HepG2 (cell line): ENCODE measurements around the gene MGMT. TPM values are rescaled to one million over a fixed set of nuclear protein-coding genes. Genes with fewer than 3 reads are reported as not detected.

Experiments
- ATAC-seq: fragments of 200-7000 bp; cut with Tn5 transposase; 3 replicates; pipeline ENCODE4 v1.9.1; 2020; ENCODE audit warnings: mild to moderate bottlenecking, moderate library complexity
- BruUV-seq: library from RNA; stranded (reverse); fragments of 400-500 nt; replicated peaks from 2 replicates; lab custom pipeline; 2021; lab: Mats Ljungman, UMichigan
- CTCF ChIA-PET: fragments of 300-600 bp; formaldehyde crosslinking; extraction: SDS; loops from one replicate; lab custom pipeline; 2021; ENCODE audit warnings: low total read pairs, inconsistent platforms, low intra/inter-chr PET ratio; lab: Yijun Ruan, JAX
- POLR2A ChIA-PET: fragments of 350-600 bp; sonication (Branson Sonifier 250); formaldehyde crosslinking; loops from one replicate; lab custom pipeline; 2020; ENCODE audit warnings: antibody characterized with exemption, inconsistent platforms; lab: Yijun Ruan, JAX
- DNase-seq: peaks from one replicate; pipeline ENCODE4 v3.0.0-alpha.2; 2015; ENCODE audit warnings: low spot score
- FAIRE-seq: peaks from 3 replicates; lab custom pipeline; 2011; peaks lifted over from hg19 to GRCh38; lab: Jason Lieb, UNC
- H2AFZ ChIP-seq: one replicate; pipeline ENCODE4 v1.6.1; 2011; ENCODE audit warnings: low read length, inconsistent platforms
- H3K27ac ChIP-seq: fragments of 300-600 bp; 3 replicates; pipeline ENCODE4 v1.8.0; 2011; ENCODE audit warnings: mixed run types, mild to moderate bottlenecking, mixed read lengths, low read length, inconsistent platforms; ENCODE audit not compliant: insufficient read depth; ENCODE audit errors: extremely low read length
- H3K27me3 ChIP-seq, 2 experiments: fragments of 200-600 bp in 1 of 2; 2 replicates in 1 of 2; 3 replicates in 1 of 2; pipeline versions ENCODE4 v1.6.0 to v1.8.0; 2011; ENCODE audit warnings: low read length in 2 of 2, mild to moderate bottlenecking in 2 of 2, moderate library complexity in 2 of 2, inconsistent platforms in 1 of 2; ENCODE audit not compliant: insufficient read depth in 2 of 2, control insufficient read depth in 1 of 2
- H3K36me3 ChIP-seq, 2 experiments: fragments of 200-600 bp in 1 of 2; replicated peaks in 1 of 2; 2 replicates in 1 of 2; 3 replicates in 1 of 2; pipeline versions ENCODE4 v1.5.1 to v1.8.0; 2011; ENCODE audit warnings: low read length in 2 of 2, inconsistent platforms in 1 of 2; ENCODE audit not compliant: insufficient read depth in 2 of 2, control insufficient read depth in 1 of 2
- H3K4me1 ChIP-seq: 2 replicates; pipeline ENCODE4 v1.5.1; 2012; ENCODE audit warnings: low read length, inconsistent platforms; ENCODE audit not compliant: insufficient read depth
- H3K4me2 ChIP-seq: 2 replicates; pipeline ENCODE4 v1.6.0; 2011; ENCODE audit warnings: low read depth, low read length, inconsistent platforms
- H3K4me3 ChIP-seq, 3 experiments: fragments of 200-600 bp in 1 of 3; sonication (generic), shearing (Covaris generic) in 1 of 3; replicated peaks in 1 of 3; 2 replicates each; pipeline ENCODE4 v1.5.1; 2011 to 2016; ENCODE audit warnings: low read length in 3 of 3, inconsistent platforms in 2 of 3, low read depth in 2 of 3, mild to moderate bottlenecking in 2 of 3, control low read depth in 1 of 3, mixed read lengths in 1 of 3; ENCODE audit not compliant: insufficient read depth in 1 of 3
- H3K79me2 ChIP-seq: one replicate; pipeline ENCODE4 v1.6.1; 2011; ENCODE audit warnings: low read length, inconsistent platforms; ENCODE audit not compliant: insufficient read depth
- H3K9ac ChIP-seq: 2 replicates; pipeline ENCODE4 v1.6.0; 2011; ENCODE audit warnings: mild to moderate bottlenecking, low read depth, low read length, inconsistent platforms; ENCODE audit not compliant: insufficient read depth
- H3K9me3 ChIP-seq: 2 replicates; pipeline ENCODE4 v1.5.1; 2012; ENCODE audit warnings: mild to moderate bottlenecking, low read length
- H4K20me1 ChIP-seq: 2 replicates; pipeline ENCODE4 v1.6.0; 2011; ENCODE audit warnings: inconsistent platforms, mild to moderate bottlenecking, low read length, moderate library complexity; ENCODE audit not compliant: insufficient read depth
- AGO2 ChIP-seq: fragments of 200-400 bp; formaldehyde crosslinking; optimal IDR thresholded peaks from 2 replicates; pipeline ENCODE3; 2017; ENCODE audit warnings: mild to moderate bottlenecking, low read depth, low read length, moderate library complexity
- BCL3 ChIP-seq: sonication (generic); formaldehyde crosslinking; IDR thresholded peaks from 2 replicates; pipeline ENCODE4 v1.5.1; 2020; ENCODE audit warnings: mild to moderate bottlenecking, missing genetic modification reagents, moderate library complexity
- FOXA3 ChIP-seq: IDR thresholded peaks from 2 replicates; pipeline ENCODE4 v1.6.1; 2016; ENCODE audit warnings: missing genetic modification reagents, missing compliant biosample characterization
- FOXO1 ChIP-seq: sonication (generic); formaldehyde crosslinking; IDR thresholded peaks from 2 replicates; pipeline ENCODE4 v1.4.0; 2020; ENCODE audit warnings: missing genetic modification reagents
- GABPB1 ChIP-seq: IDR thresholded peaks from 2 replicates; pipeline ENCODE4 v1.6.1; 2016; ENCODE audit warnings: mild to moderate bottlenecking, missing genetic modification reagents, moderate library complexity, missing compliant biosample characterization
- LRRFIP1 ChIP-seq: sonication (generic); formaldehyde crosslinking; conservative IDR thresholded peaks from 2 replicates; pipeline ENCODE4 v1.4.0; 2020; ENCODE audit warnings: missing genetic modification reagents
- PRDM4 ChIP-seq: sonication (generic); formaldehyde crosslinking; IDR thresholded peaks from 2 replicates; pipeline ENCODE4 v1.9.0; 2021; ENCODE audit warnings: missing genetic modification reagents, borderline replicate concordance
- RBFOX2 ChIP-seq: fragments of 200-400 bp; formaldehyde crosslinking; IDR thresholded peaks from 2 replicates; pipeline ENCODE4 v1.6.1; 2017; ENCODE audit warnings: low read depth, mild to moderate bottlenecking, low read length
- RFX5 ChIP-seq: IDR thresholded peaks from 2 replicates; pipeline ENCODE4 v1.6.1; 2011; ENCODE audit warnings: low read depth, low read length, improper control_type of control experiment
- SP140L ChIP-seq: sonication (generic); formaldehyde crosslinking; IDR thresholded peaks from 2 replicates; pipeline ENCODE4 v1.4.0; 2020; ENCODE audit warnings: missing genetic modification reagents, borderline replicate concordance
- SP5 ChIP-seq: IDR thresholded peaks from 2 replicates; pipeline ENCODE4 v1.6.1; 2016; ENCODE audit warnings: low read depth, borderline replicate concordance
- TEAD3 ChIP-seq: optimal IDR thresholded peaks from 2 replicates; pipeline ENCODE3; 2016; ENCODE audit warnings: borderline replicate concordance
- THAP9 ChIP-seq: sonication (generic); formaldehyde crosslinking; IDR thresholded peaks from 2 replicates; pipeline ENCODE4; 2020; ENCODE audit warnings: missing genetic modification reagents, mild to moderate bottlenecking, borderline replicate concordance
- ZNF263 ChIP-seq: sonication (generic); formaldehyde crosslinking; IDR thresholded peaks from 2 replicates; pipeline ENCODE4 v1.4.0; 2020; ENCODE audit warnings: missing genetic modification reagents
- ZNF33B ChIP-seq: sonication (generic); formaldehyde crosslinking; IDR thresholded peaks from 2 replicates; pipeline ENCODE4 v1.5.1; 2020; ENCODE audit warnings: mild to moderate bottlenecking, missing genetic modification reagents
- ZNF562 ChIP-seq: sonication (generic); formaldehyde crosslinking; IDR thresholded peaks from 2 replicates; pipeline ENCODE4 v1.8.0; 2022; ENCODE audit warnings: missing genetic modification reagents, borderline replicate concordance
- ZNF605 ChIP-seq: sonication (generic); formaldehyde crosslinking; IDR thresholded peaks from 2 replicates; pipeline ENCODE4 v1.8.0; 2022; ENCODE audit warnings: mild to moderate bottlenecking, missing genetic modification reagents
- ZNF773 ChIP-seq: sonication (generic); formaldehyde crosslinking; IDR thresholded peaks from 2 replicates; pipeline ENCODE4 v1.4.0; 2020; ENCODE audit warnings: missing genetic modification reagents, borderline replicate concordance
- WGBS: methylation state at CpG from one replicate; pipeline ENCODE4 v1.1.6; 2017; ENCODE audit warnings: low lambda C conversion rate; 5-methylcytosine and 5-hydroxymethylcytosine counted together
- in situ Hi-C: cut with HindIII; loops from 2 replicates; pipeline ENCODE4 v1.10.0; 2017; ENCODE audit warnings: low pct_unique_long_range_greater_than_20kb; ENCODE audit not compliant: extremely low pct_ligation_motif_present
- intact Hi-C: fragments of 100-400 bp; cut with micrococcal nuclease; formaldehyde crosslinking; loops from one replicate; pipeline ENCODE4 v1.10.0; 2022; ENCODE audit not compliant: unreplicated experiment
- polyA plus RNA-seq, 8 experiments: library from polyadenylated mRNA; depleted of rRNA in 3 of 8; stranded (reverse) in 7 of 8; unstranded in 1 of 8; fragments of >200 nt; fragmentation: Illumina TruSeq in 4 of 8; extraction: Trizol in 4 of 8; gene quantifications; 2 replicates each; pipeline versions ENCODE4 v1.2.1 to v1.2.3, GENCODE V29; 2011 to 2016; ENCODE audit warnings: low read depth in 4 of 8, missing spikeins in 1 of 8, mixed read lengths in 1 of 8; ENCODE audit not compliant: insufficient read depth in 1 of 8
- total RNA-seq, 5 experiments: library from RNA; depleted of rRNA; stranded (reverse); fragments of >200 nt; fragmentation: Illumina TruSeq; extraction: Trizol; gene quantifications; 2 replicates each; pipeline ENCODE4 v1.2.3, GENCODE V29; 2016; ENCODE audit warnings: low read depth in 1 of 5

MGMT gene
- total and polyA plus RNA-seq, 2 of the 13 experiments (the other 11 are each of a cell fraction or from before 2014, with no cell fraction given), result 12.0 to 19.5 TPM

- WGBS, result 83% methylated on average over 2 of the region's 8 CpGs
- in situ Hi-C loops (no loop called here), intact Hi-C loops (no loop called here)
- Histone ChIP-seq H3K79me2 (no peaks in the 10 kb centered on the region), H3K4me2 (no peak overlapping the region), H4K20me1 (no peaks in the 10 kb centered on the region), H3K9ac (no peak overlapping the region), H3K36me3 (no peaks in the 10 kb centered on the region), H2AFZ (no peak overlapping the region), H3K27ac (no peak overlapping the region), H3K27me3 (no peaks in the 10 kb centered on the region), H3K4me1 (peaks cover 26% of the 10 kb centered on the region), H3K4me3 (no peak overlapping the region), H3K9me3 (no peaks in the 10 kb centered on the region)
- DNase-seq (no peak), FAIRE-seq (no peak), ATAC-seq (no peak)
- CTCF ChIA-PET, result no interaction called here
- BruUV-seq, result no TSS peak
- POLR2A ChIA-PET, result no interaction called here
- TF ChIP-seq GABPB1, result no peak
- TF ChIP-seq ZNF773 (CRISPR knock-in tag), result no peak
- TF ChIP-seq FOXA3, result no peak
- no peak for TF ChIP-seq SP140L (CRISPR knock-in tag)
- TF ChIP-seq RFX5, result no peak
- TF ChIP-seq FOXO1 (CRISPR knock-in tag), result no peak
- no peak for TF ChIP-seq ZNF605
- TF ChIP-seq ZNF562 (CRISPR knock-in tag), result no peak
- no peak for TF ChIP-seq RBFOX2
- no peak for TF ChIP-seq ZNF33B
- no peak for TF ChIP-seq SP5 (CRISPR knock-in tag)
- no peak for TF ChIP-seq BCL3 (CRISPR knock-in tag)
- no peak for TF ChIP-seq THAP9 (CRISPR knock-in tag)
- no peak for TF ChIP-seq AGO2
- TF ChIP-seq TEAD3 (CRISPR knock-in tag), result no peak
- no peak for TF ChIP-seq PRDM4 (CRISPR knock-in tag)
- TF ChIP-seq LRRFIP1 (CRISPR knock-in tag), result no peak
- no peak for TF ChIP-seq ZNF263 (CRISPR knock-in tag)
These were observed 176.2 kb downstream of the MGMT start for GRCh38 chr10:129643266-129643665.
